Spleen (tissue), 11 donors: ENCODE measurements around the gene HOXA13. TPM values are rescaled to one million over a fixed set of nuclear protein-coding genes. Genes with fewer than 3 reads are reported as not detected.

Source experiments
- DNase-seq: peaks from one replicate; pipeline ENCODE4 v3.0.0-alpha.2; 2020
- H3K27ac ChIP-seq, 8 donors: fragments of 200-600 bp; sonication (generic) in 7 of 8; 1 replicate in 4 of 8; 2 replicates in 4 of 8; pipeline versions ENCODE4 v1.5.0 to v1.8.0; 2016 to 2021; ENCODE audit warnings: inconsistent platforms in 4 of 8, mild to moderate bottlenecking in 4 of 8, moderate library complexity in 1 of 8
- H3K27me3 ChIP-seq, 7 donors: fragments of 200-600 bp; sonication (generic) in 6 of 7; replicated peaks in 1 of 7; 1 replicate in 4 of 7; 2 replicates in 3 of 7; pipeline versions ENCODE4 v1.5.0 to v1.8.0; 2016 to 2021; ENCODE audit warnings: inconsistent platforms in 3 of 7, mild to moderate bottlenecking in 1 of 7
- H3K36me3 ChIP-seq, 6 donors: fragments of 200-600 bp; sonication (generic) in 5 of 6; 1 replicate in 4 of 6; 2 replicates in 2 of 6; pipeline versions ENCODE4 v1.5.0 to v1.8.0; 2016 to 2021; ENCODE audit warnings: inconsistent platforms in 2 of 6
- H3K4me1 ChIP-seq, 6 donors: fragments of 200-600 bp; sonication (generic) in 5 of 6; 1 replicate in 3 of 6; 2 replicates in 3 of 6; pipeline versions ENCODE4 v1.5.0 to v1.8.0; 2016 to 2021; ENCODE audit warnings: inconsistent platforms in 3 of 6
- H3K4me3 ChIP-seq, 8 donors: fragments of 200-600 bp; sonication (generic) in 7 of 8; 1 replicate in 4 of 8; 2 replicates in 4 of 8; pipeline versions ENCODE4 v1.5.0 to v1.8.0; 2016 to 2021; ENCODE audit warnings: inconsistent platforms in 4 of 8, mild to moderate bottlenecking in 4 of 8, moderate library complexity in 2 of 8
- H3K9me3 ChIP-seq, 8 donors: fragments of 200-600 bp; sonication (generic) in 7 of 8; 1 replicate in 4 of 8; 2 replicates in 4 of 8; pipeline versions ENCODE4 v1.5.0 to v1.8.0; 2016 to 2021; ENCODE audit warnings: inconsistent platforms in 4 of 8
- POLR2A ChIP-seq, 3 donors: fragments of 450-650 bp; IDR thresholded peaks; one replicate each; pipeline ENCODE4 v1.5.1; 2017; ENCODE audit warnings: antibody characterized with exemption in 3 of 3, mild to moderate bottlenecking in 1 of 3
- POLR2AphosphoS5 ChIP-seq, 3 donors: sonication (generic); formaldehyde crosslinking; IDR thresholded peaks; one replicate each; pipeline ENCODE4 v1.5.1; 2017; ENCODE audit warnings: antibody characterized with exemption in 3 of 3
- WGBS, 5 donors: extraction: QIAGEN DNeasy Blood & Tissue Kit in 3 of 5; methylation state at CpG; one replicate each; pipeline versions ENCODE4 v1.1.5 to v1.1.7; 2013 to 2018; 5-methylcytosine and 5-hydroxymethylcytosine counted together
- intact Hi-C: fragments of 100-400 bp; cut with DNase I; formaldehyde crosslinking; loops from one replicate; pipeline ENCODE4 v1.15.0; 2023; ENCODE audit warnings: low total_unique reads
- polyA plus RNA-seq, 3 donors: library from polyadenylated mRNA; stranded (reverse); fragments of 200-250 nt; gene quantifications; one replicate each; pipeline ENCODE4 v1.2.1, GENCODE V29; 2013
- total RNA-seq, 7 donors: library from RNA; depleted of rRNA in 3 of 7; stranded (reverse); fragments of >200 nt in 3 of 7; fragmentation: NEBNext Ultra II Directional in 4 of 7; extraction: Animal tissue kit (Norgen Biotek cat#: 25700) in 4 of 7; gene quantifications; one replicate each; pipeline versions ENCODE4 v1.1.0 to v1.2.1, GENCODE V29; 2016 to 2021
- TF ChIP-seq, protein P1 (sequence below), 11 experiments: fragments of 200-600 bp in 7 of 11; fragments of 450-650 bp in 4 of 11; sonication (generic) in 4 of 11; IDR thresholded peaks in 8 of 11; conservative IDR thresholded peaks in 3 of 11; 1 replicate in 7 of 11; 2 replicates in 4 of 11; pipeline versions ENCODE4 v1.4.0 to v1.8.0; 2016 to 2021; ENCODE audit warnings: antibody characterized with exemption in 11 of 11, inconsistent platforms in 4 of 11, mild to moderate bottlenecking in 1 of 11
- donor health status: healthy with polysubstance abuse.
- donor health status: DM: no; HTN: no; CAD: no; lungs with moderate emphysema.
- donor health status: DM: no; HTN: no; CAD: no.
- donor health status: Bipolar disorder and iron deficiency.
- donor health status: healthy.
- donor health status: DM: no; HTN: no; CAD: no.
- donor health status: DM: yes; HTN: yes; CAD: no.

The HOXA13 gene
- total and polyA plus RNA-seq, 10 donors, result not detected

GRCh38 chr7:27242555-27243339 is 42.9 kb upstream of the HOXA13 start, which contains the start of gene EVX1:
Gene EVX1, plus strand, starts transcription at chr7:27242802. Its CDS starts 229 bp downstream, at chr7:27243031.
- no peaks in the 10 kb centered on the region for H3K36me3 ChIP-seq

GRCh38 chr7:27242154-27242553 is 42.3 kb upstream of the HOXA13 start:
- peak overlapping the region in 2 of 8 donors; percentile 8 to 48 for H3K4me3 ChIP-seq

More at GRCh38 chr7:27242555-27243339, 42.9 kb upstream of the HOXA13 start, which contains the start of gene EVX1:
- peak within 1 kb of the TSS in 2 of 8 donors; percentile 8 to 48 for H3K4me3 ChIP-seq
- H3K27me3 ChIP-seq, result peaks cover 11 to 100% (median 100%) of the 10 kb centered on the region in 7 donors
- H3K4me1 ChIP-seq, result peaks cover 5 to 65% (median 43%) of the 10 kb centered on the region in 6 donors
- TF ChIP-seq, protein P1, sequence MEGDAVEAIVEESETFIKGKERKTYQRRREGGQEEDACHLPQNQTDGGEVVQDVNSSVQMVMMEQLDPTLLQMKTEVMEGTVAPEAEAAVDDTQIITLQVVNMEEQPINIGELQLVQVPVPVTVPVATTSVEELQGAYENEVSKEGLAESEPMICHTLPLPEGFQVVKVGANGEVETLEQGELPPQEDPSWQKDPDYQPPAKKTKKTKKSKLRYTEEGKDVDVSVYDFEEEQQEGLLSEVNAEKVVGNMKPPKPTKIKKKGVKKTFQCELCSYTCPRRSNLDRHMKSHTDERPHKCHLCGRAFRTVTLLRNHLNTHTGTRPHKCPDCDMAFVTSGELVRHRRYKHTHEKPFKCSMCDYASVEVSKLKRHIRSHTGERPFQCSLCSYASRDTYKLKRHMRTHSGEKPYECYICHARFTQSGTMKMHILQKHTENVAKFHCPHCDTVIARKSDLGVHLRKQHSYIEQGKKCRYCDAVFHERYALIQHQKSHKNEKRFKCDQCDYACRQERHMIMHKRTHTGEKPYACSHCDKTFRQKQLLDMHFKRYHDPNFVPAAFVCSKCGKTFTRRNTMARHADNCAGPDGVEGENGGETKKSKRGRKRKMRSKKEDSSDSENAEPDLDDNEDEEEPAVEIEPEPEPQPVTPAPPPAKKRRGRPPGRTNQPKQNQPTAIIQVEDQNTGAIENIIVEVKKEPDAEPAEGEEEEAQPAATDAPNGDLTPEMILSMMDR (IDR thresholded peaks at IDR 0.05 in 8 of 11, conservative IDR thresholded peaks at IDR 0.05 in 3 of 11), result no peak
- TF ChIP-seq POLR2A (IDR thresholded peaks at IDR 0.05), result no peak
- no peak for TF ChIP-seq POLR2AphosphoS5 (IDR thresholded peaks at IDR 0.05)
- DNase-seq, result no peak
- H3K27ac ChIP-seq, result no peak within 1 kb of the TSS
- intact Hi-C loops, result no loop called here
- WGBS, 5 donors, result 2 to 12% (median 5%) methylated on average over 26 to 62 of the region's 62 CpGs
- no peaks in the 10 kb centered on the region for H3K9me3 ChIP-seq

DNA sequence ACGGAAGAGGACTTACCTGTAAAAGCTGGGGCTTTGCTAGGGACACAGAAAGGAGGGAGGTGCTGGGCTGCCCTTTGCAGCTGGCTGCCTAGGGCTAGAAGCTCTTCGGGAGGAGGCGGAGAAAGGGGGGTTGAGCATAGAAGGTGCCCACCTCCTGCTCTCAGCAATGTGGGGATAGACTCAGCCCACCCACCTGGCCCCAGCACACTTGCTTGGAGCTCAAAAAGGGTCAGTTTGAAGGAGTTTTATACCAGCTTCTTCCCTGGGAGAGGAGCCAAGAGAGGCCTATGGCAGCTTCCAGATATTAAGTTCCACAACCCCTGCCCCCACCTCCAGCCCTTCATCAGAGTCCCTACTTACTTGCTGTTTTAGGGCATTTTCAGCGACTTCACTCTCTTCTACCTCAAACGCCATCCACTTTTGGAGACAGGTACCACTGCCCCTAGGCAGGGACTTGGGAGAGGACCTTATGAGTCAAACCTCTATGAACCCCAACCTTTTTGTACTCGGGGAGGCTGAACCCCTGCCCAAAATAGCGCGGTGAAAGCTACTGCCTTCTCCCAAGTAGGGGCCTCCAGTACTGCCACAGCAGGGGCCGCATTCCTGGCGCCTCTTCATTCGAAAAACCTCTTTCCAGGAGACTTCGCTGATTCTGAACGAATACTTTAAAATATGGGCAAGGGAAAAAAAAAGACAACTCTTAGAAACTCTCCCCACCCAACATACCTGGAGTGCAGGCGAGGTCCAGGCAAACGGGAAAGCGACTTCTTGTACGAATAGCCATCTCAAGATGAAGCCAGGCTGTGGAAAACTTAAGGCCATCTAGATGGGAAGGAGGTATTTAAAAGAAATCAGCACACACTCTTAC is 41.5 kb upstream of the HOXA13 start:
- H3K9me3 ChIP-seq, result no peaks in the 10 kb centered on the region
- intact Hi-C loops, result no loop called here
- no peak overlapping the region for H3K4me3 ChIP-seq
- WGBS, 5 donors, result 16 to 24% (median 21%) methylated on average over 17 of the region's 17 CpGs
- H3K27ac ChIP-seq, result no peak overlapping the region
- H3K36me3 ChIP-seq, result no peaks in the 10 kb centered on the region
- peaks cover 7 to 100% (median 98%) of the 10 kb centered on the region in 7 donors for H3K27me3 ChIP-seq
- H3K4me1 ChIP-seq, result peaks cover 5 to 61% (median 41%) of the 10 kb centered on the region in 6 donors
- DNase-seq, result no peak
- TF ChIP-seq POLR2A (IDR thresholded peaks at IDR 0.05) (no peak), POLR2AphosphoS5 (IDR thresholded peaks at IDR 0.05) (no peak)
- TF ChIP-seq, protein P1 (IDR thresholded peaks at IDR 0.05 in 8 of 11, conservative IDR thresholded peaks at IDR 0.05 in 3 of 11), result no peak

More at GRCh38 chr7:27242154-27242553, 42.3 kb upstream of the HOXA13 start:
- 9 to 15% (median 12%) methylated on average over 14 of the region's 14 CpGs for WGBS, 5 donors
- no peak for TF ChIP-seq POLR2AphosphoS5 (IDR thresholded peaks at IDR 0.05)
- no peak for TF ChIP-seq POLR2A (IDR thresholded peaks at IDR 0.05)
- TF ChIP-seq, protein P1 (IDR thresholded peaks at IDR 0.05 in 8 of 11, conservative IDR thresholded peaks at IDR 0.05 in 3 of 11), result no peak
- DNase-seq, result no peak
- Histone ChIP-seq H3K4me1 (peaks cover 5 to 65% (median 43%) of the 10 kb centered on the region in 6 donors), H3K9me3 (no peaks in the 10 kb centered on the region), H3K27me3 (peaks cover 7 to 100% (median 99%) of the 10 kb centered on the region in 7 donors), H3K27ac (no peak overlapping the region), H3K36me3 (no peaks in the 10 kb centered on the region)
- intact Hi-C loops, result no loop called here
